PC-3 (cell line): ENCODE measurements around the gene TBC1D16. TPM values are rescaled to one million over a fixed set of nuclear protein-coding genes. Genes with fewer than 3 reads are reported as not detected.

Experiments
- ATAC-seq: fragments of 200-7000 bp; cut with Tn5 transposase; 2 replicates; pipeline ENCODE4 v1.9.1; 2020; ENCODE audit warnings: mild to moderate bottlenecking, moderate library complexity
- BruUV-seq: library from RNA; stranded (reverse); fragments of 400-500 nt; replicated peaks from 2 replicates; lab custom pipeline; 2021; lab: Mats Ljungman, UMichigan
- CTCF ChIA-PET: fragments of 300-600 bp; sonication (Branson Sonifier 250); formaldehyde crosslinking; loops from one replicate; lab custom pipeline; 2022; ENCODE audit warnings: antibody characterized with exemption; lab: Charles Lee
- POLR2A ChIA-PET: fragments of 300-600 bp; sonication (Branson Sonifier 250); formaldehyde crosslinking; loops from one replicate; lab custom pipeline; 2022; ENCODE audit warnings: antibody characterized with exemption; ENCODE audit not compliant: unreplicated experiment; lab: Charles Lee
- DNase-seq: peaks from one replicate; pipeline ENCODE4 v3.0.0-alpha.2; 2015
- H2AFZ ChIP-seq: fragments of 300-600 bp; sonication (generic); 2 replicates; pipeline ENCODE4 v1.6.0; 2016; ENCODE audit warnings: antibody characterized with exemption, low read length
- H3F3A ChIP-seq: fragments of 300-600 bp; sonication (generic); one replicate; pipeline ENCODE4 v1.6.0; 2017; ENCODE audit warnings: antibody characterized with exemption, low read length, control low read depth, mild to moderate bottlenecking; ENCODE audit not compliant: unreplicated experiment
- H3K27ac ChIP-seq: fragments of 300-600 bp; sonication (generic); 2 replicates; pipeline ENCODE4 v1.5.1; 2016; ENCODE audit warnings: mild to moderate bottlenecking, low read length
- H3K27me3 ChIP-seq: fragments of 300-600 bp; sonication (generic); 2 replicates; pipeline ENCODE4 v1.6.1; 2016; ENCODE audit warnings: low read length, mixed read lengths
- H3K36me3 ChIP-seq: fragments of 300-600 bp; sonication (generic); 2 replicates; pipeline ENCODE4 v1.6.1; 2016; ENCODE audit warnings: low read depth, mixed run types, low read length, mixed read lengths
- H3K4me1 ChIP-seq: fragments of 300-600 bp; sonication (generic); 2 replicates; pipeline ENCODE4 v1.5.1; 2016; ENCODE audit warnings: low read length; ENCODE audit not compliant: insufficient read depth
- H3K4me2 ChIP-seq: fragments of 300-600 bp; sonication (generic); 2 replicates; pipeline ENCODE4 v1.6.0; 2016; ENCODE audit warnings: low read length
- H3K4me3 ChIP-seq: fragments of 300-600 bp; sonication (generic); 2 replicates; pipeline ENCODE4 v1.5.1; 2016; ENCODE audit warnings: mild to moderate bottlenecking, low read length, mixed read lengths
- H3K79me2 ChIP-seq: fragments of 300-600 bp; sonication (generic); 2 replicates; pipeline ENCODE4 v1.6.1; 2017; ENCODE audit warnings: low read length, mixed read lengths
- H3K9ac ChIP-seq: fragments of 300-600 bp; sonication (generic); 2 replicates; pipeline ENCODE4 v1.6.0; 2016; ENCODE audit warnings: mild to moderate bottlenecking, low read length
- H3K9me2 ChIP-seq: fragments of 300-600 bp; sonication (generic); replicated peaks from 2 replicates; pipeline ENCODE4 v1.6.1; 2016; ENCODE audit warnings: mixed run types, low read length, mixed read lengths
- H3K9me3 ChIP-seq: fragments of 300-600 bp; sonication (generic); 2 replicates; pipeline ENCODE4 v1.6.1; 2016; ENCODE audit warnings: low read length, mixed read lengths
- H4K20me1 ChIP-seq: fragments of 300-600 bp; sonication (generic); 2 replicates; pipeline ENCODE4 v1.6.1; 2016; ENCODE audit warnings: low read length, mixed read lengths
- CTCF ChIP-seq: fragments of 300-600 bp; sonication (generic); conservative IDR thresholded peaks from 2 replicates; pipeline ENCODE4 v1.5.1; 2017; ENCODE audit warnings: antibody characterized with exemption, low read depth, mild to moderate bottlenecking, low read length
- EZH2 ChIP-seq: fragments of 300-600 bp; sonication (generic); IDR thresholded peaks from one replicate; pipeline ENCODE4 v1.6.1; 2017; ENCODE audit warnings: antibody characterized with exemption, mild to moderate bottlenecking, low read length; ENCODE audit not compliant: unreplicated experiment
- EZH2phosphoT487 ChIP-seq: fragments of 300-600 bp; sonication (generic); IDR thresholded peaks from 2 replicates; pipeline ENCODE4 v1.6.1; 2018; ENCODE audit warnings: mild to moderate bottlenecking, antibody characterized with exemption, low read length, borderline replicate concordance
- intact Hi-C: fragments of 100-400 bp; cut with micrococcal nuclease; formaldehyde crosslinking; loops from 2 replicates; pipeline ENCODE4 v1.9.0; 2023
- total RNA-seq: library from RNA; depleted of rRNA; stranded (reverse); fragments of >200 nt; gene quantifications from 2 replicates; pipeline ENCODE4 v1.2.3, GENCODE V29; 2014

The TBC1D16 gene
- total RNA-seq, 1 experiment from 2014 or later: 23.7 TPM

GRCh38 chr17:79991924-79992648 lies 43.6 kb downstream of the TBC1D16 start:
- Histone ChIP-seq H3F3A (peaks cover 4% of the 10 kb centered on the region), H3K36me3 (no peaks in the 10 kb centered on the region), H3K4me1 (peaks cover 38% of the 10 kb centered on the region), H3K27ac (peak overlapping the region; percentile 16; the same call in 1 of the 2 replicates), H4K20me1 (no peaks in the 10 kb centered on the region), H3K9me2 (no peaks in the 10 kb centered on the region), H3K9ac (peak overlapping the region; percentile 73), H3K4me2 (peak overlapping the region; percentile 96), H2AFZ (peak overlapping the region; percentile 88), H3K4me3 (peak overlapping the region; percentile 74), H3K27me3 (no peaks in the 10 kb centered on the region), H3K9me3 (no peaks in the 10 kb centered on the region), H3K79me2 (no peaks in the 10 kb centered on the region)
- intact Hi-C loops: loop anchor here (1.0 to 5.0 kb wide), 4 partner anchors 75 to 240 kb away; no protein-coding TSS in a partner anchor
- ATAC-seq (peak; percentile 43), DNase-seq (peak; percentile 67)
- TF ChIP-seq EZH2phosphoT487 (no peak), EZH2 (no peak), CTCF (no peak)
- ChIA-PET CTCF (interaction anchor here (0.6 to 1.3 kb wide), 3 partner anchors 153 to 203 kb away, joined by 3 to 9 read pairs (median 3); partner anchors contain the start of gene CBX4), POLR2A (interaction anchor here (0.6 kb wide), 1 partner anchor 266 kb away, joined by 3 read pairs; no protein-coding TSS in a partner anchor)
- BruUV-seq: TSS peak; percentile 18

- Histone ChIP-seq H3K79me2 (no peaks in the 10 kb centered on the region), H3K4me3 (peak overlapping the region; percentile 74), H3K9ac (peak overlapping the region; percentile 73), H4K20me1 (no peaks in the 10 kb centered on the region), H3F3A (peaks cover 4% of the 10 kb centered on the region), H3K4me1 (peaks cover 43% of the 10 kb centered on the region), H3K9me3 (no peaks in the 10 kb centered on the region), H3K36me3 (no peaks in the 10 kb centered on the region), H3K4me2 (peak overlapping the region; percentile 96), H3K9me2 (no peaks in the 10 kb centered on the region), H3K27ac (no peak overlapping the region), H3K27me3 (no peaks in the 10 kb centered on the region), H2AFZ (peak overlapping the region; percentile 88)
- TF ChIP-seq CTCF: peak; percentile 42
- no peak for TF ChIP-seq EZH2
- BruUV-seq: no TSS peak
- ATAC-seq: peak; percentile 77
- intact Hi-C loops: loop anchor here (1.0 to 5.0 kb wide), 3 partner anchors 74 to 239 kb away; no protein-coding TSS in a partner anchor
- CTCF ChIA-PET: no interaction called here
- peak; percentile 92 for DNase-seq
- POLR2A ChIA-PET: interaction anchor here (0.5 kb wide), 1 partner anchor 249 kb away, joined by 5 read pairs; no protein-coding TSS in a partner anchor
Measured at GRCh38 chr17:79991140-79991923, 44.3 kb downstream of the TBC1D16 start.
